ENCODE results near the gene GREM1. TPM values are rescaled to one million over a fixed set of nuclear protein-coding genes. Genes with fewer than 3 reads are reported as not detected.

The GREM1 gene
- total RNA-seq (under 1 TPM; 0.20 to 0.56 (median 0.21) TPM), polyA plus RNA-seq (0.11 TPM)
- long read RNA-seq, donor 1: 0 reads
- long read RNA-seq, donor 2: 0 reads
- long read RNA-seq, donor 3: 0 reads
- long read RNA-seq, donor 4: 0 reads

GRCh38 chr15:32717426-32718226 lies at the start of gene GREM1:
TSS of gene GREM1 (plus strand) at chr15:32718004. CDS start at chr15:32730691, 12,687 bp downstream.
- H3K27me3 ChIP-seq (ENCODE audit: control insufficient read depth, insufficient read depth): peaks cover 5% of the 10 kb centered on the region
- H3K27ac ChIP-seq (ENCODE audit: low read length): no peak within 1 kb of the TSS
- H3K4me1 ChIP-seq (ENCODE audit: control insufficient read depth, insufficient read depth, low read length): peaks cover 4% of the 10 kb centered on the region
- peak within 1 kb of the TSS; percentile 23 for H3K4me3 ChIP-seq (ENCODE audit: low read length)
- intact Hi-C loops (cut with DNase I): no loop called here
- DNase-seq (peak in 1 of 3 donors; percentile 39), ATAC-seq (no peak)
- no peaks in the 10 kb centered on the region for H3K9me3 ChIP-seq (ENCODE audit: control insufficient read depth, low read length)
- 1% methylated on average over 99 of the region's 99 CpGs for WGBS

GRCh38 chr15:32668942-32669341 lies 48.9 kb upstream of the GREM1 start:
- 86% methylated on average over 2 of the region's 2 CpGs for WGBS
- DNase-seq (no peak), ATAC-seq (no peak)
- Histone ChIP-seq H3K27ac (ENCODE audit: low read length) (no peak overlapping the region), H3K4me3 (ENCODE audit: low read length) (no peak overlapping the region), H3K9me3 (ENCODE audit: control insufficient read depth, low read length) (no peaks in the 10 kb centered on the region), H3K27me3 (ENCODE audit: control insufficient read depth, insufficient read depth) (no peaks in the 10 kb centered on the region), H3K4me1 (ENCODE audit: control insufficient read depth, insufficient read depth, low read length) (no peaks in the 10 kb centered on the region)
- intact Hi-C loops (cut with DNase I): loop anchor here in 3 of 4 donors (10.0 kb wide), 2 partner anchors 286 to 326 kb away; no protein-coding TSS in a partner anchor

DNA sequence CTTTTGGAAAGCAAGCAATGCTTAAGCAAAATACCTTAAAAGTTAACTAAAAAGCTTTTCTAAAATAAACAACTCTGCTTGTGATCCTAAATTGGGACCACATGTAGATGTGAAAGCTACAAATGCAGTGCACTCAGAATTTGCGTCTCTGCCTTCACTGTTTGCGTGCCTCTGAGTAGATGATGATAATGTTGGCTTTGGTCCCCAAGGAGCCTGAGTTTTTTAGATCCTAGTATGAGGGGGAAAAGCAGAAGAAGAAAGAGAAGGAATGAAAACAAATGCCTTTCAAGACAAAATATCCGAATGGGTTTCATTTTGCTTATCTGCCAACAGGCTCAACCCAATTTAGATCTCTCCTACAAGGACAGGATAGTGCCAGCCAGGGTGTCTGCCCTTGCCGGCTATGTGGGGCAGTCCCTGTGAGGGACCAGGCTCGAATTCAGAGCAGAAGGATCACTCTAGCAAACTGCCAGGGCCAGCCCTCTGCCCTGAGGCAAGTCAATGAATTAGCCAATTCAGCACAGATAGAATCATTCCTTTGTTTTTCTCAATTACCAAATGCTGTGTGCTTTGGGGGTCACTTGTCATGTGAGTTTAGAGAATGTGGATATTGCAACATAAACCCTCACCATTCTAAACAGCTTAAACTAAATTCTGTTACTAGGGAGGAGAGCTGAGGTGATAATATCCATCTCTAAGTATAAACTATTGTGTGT lies 47.8 kb upstream of the GREM1 start:
- Histone ChIP-seq H3K27ac (ENCODE audit: low read length) (no peak overlapping the region), H3K4me3 (ENCODE audit: low read length) (no peak overlapping the region), H3K27me3 (ENCODE audit: control insufficient read depth, insufficient read depth) (no peaks in the 10 kb centered on the region), H3K9me3 (ENCODE audit: control insufficient read depth, low read length) (no peaks in the 10 kb centered on the region), H3K4me1 (ENCODE audit: control insufficient read depth, insufficient read depth, low read length) (no peaks in the 10 kb centered on the region)
- DNase-seq (peak; percentile 44 to 67 (median 65)), ATAC-seq (peak; percentile 75 to 79)
- intact Hi-C loops (cut with DNase I): loop anchor here in 3 of 4 donors (10.0 kb wide), 3 partner anchors 65 to 325 kb away; no protein-coding TSS in a partner anchor
- WGBS: 18% methylated on average over 5 of the region's 5 CpGs

DNA sequence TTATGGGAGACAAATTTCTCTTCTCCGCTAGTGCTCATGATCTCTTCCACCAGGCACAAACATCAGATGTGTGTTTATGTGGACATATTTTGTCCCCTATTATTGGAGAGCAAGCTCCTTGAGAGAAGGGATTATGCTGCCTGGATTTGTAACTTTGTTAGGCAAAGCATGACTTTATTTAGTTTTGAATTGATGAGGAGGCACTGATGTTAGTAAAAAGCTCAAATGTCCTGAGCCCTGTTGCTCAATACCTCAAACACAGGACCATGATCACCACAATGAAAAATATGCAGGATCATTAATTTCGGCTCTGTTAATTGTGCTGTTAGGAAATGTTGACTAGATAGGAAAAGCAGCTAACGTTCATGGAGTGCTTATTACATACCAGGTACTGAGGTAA lies 47.2 kb upstream of the GREM1 start:
- H3K4me3 ChIP-seq (ENCODE audit: low read length): no peak overlapping the region
- H3K27ac ChIP-seq (ENCODE audit: low read length): no peak overlapping the region
- intact Hi-C loops (cut with DNase I): loop anchor here in 1 of 4 donors (10.0 kb wide), 1 partner anchor 64 kb away; no protein-coding TSS in a partner anchor
- WGBS: 81% methylated on average over 3 of the region's 3 CpGs
- no peak for DNase-seq
- no peak for ATAC-seq
- no peaks in the 10 kb centered on the region for H3K4me1 ChIP-seq (ENCODE audit: control insufficient read depth, insufficient read depth, low read length)
- H3K9me3 ChIP-seq (ENCODE audit: control insufficient read depth, low read length): no peaks in the 10 kb centered on the region
- no peaks in the 10 kb centered on the region for H3K27me3 ChIP-seq (ENCODE audit: control insufficient read depth, insufficient read depth)

GRCh38 chr15:32671339-32672325 lies 46.2 kb upstream of the GREM1 start:
- intact Hi-C loops (cut with DNase I): loop anchor here in 1 of 4 donors (10.0 kb wide), 1 partner anchor 63 kb away; no protein-coding TSS in a partner anchor
- 89% methylated on average over 29 of the region's 29 CpGs for WGBS
- Histone ChIP-seq H3K4me1 (ENCODE audit: control insufficient read depth, insufficient read depth, low read length) (no peaks in the 10 kb centered on the region), H3K27me3 (ENCODE audit: control insufficient read depth, insufficient read depth) (no peaks in the 10 kb centered on the region), H3K27ac (ENCODE audit: low read length) (no peak overlapping the region), H3K9me3 (ENCODE audit: control insufficient read depth, low read length) (no peaks in the 10 kb centered on the region), H3K4me3 (ENCODE audit: low read length) (no peak overlapping the region)
- DNase-seq: no peak
- ATAC-seq: no peak

DNA sequence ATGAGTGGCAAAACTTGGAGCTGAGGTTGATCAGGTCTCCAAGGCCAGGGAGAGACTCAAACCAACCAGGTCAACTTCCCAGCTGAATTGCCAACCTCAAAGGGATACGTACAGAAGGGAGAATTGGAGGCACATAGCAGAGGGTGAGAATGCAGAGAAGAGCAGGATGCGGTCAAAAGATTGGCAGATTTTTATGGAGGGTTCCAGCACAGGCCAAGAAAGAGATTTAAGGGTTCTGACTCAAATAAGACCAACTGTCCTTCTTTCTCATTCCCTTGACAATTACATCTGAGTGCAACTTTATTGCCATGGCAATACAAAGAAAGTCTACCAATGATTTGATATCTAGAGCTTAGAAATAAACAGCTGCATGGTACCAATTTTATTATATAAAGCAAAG lies 43.1 kb upstream of the GREM1 start:
- Histone ChIP-seq H3K9me3 (ENCODE audit: control insufficient read depth, low read length) (no peaks in the 10 kb centered on the region), H3K27me3 (ENCODE audit: control insufficient read depth, insufficient read depth) (no peaks in the 10 kb centered on the region), H3K4me1 (ENCODE audit: control insufficient read depth, insufficient read depth, low read length) (no peaks in the 10 kb centered on the region), H3K27ac (ENCODE audit: low read length) (no peak overlapping the region), H3K4me3 (ENCODE audit: low read length) (no peak overlapping the region)
- intact Hi-C loops (cut with DNase I): loop anchor here in 1 of 4 donors (10.0 kb wide), 1 partner anchor 60 kb away; no protein-coding TSS in a partner anchor
- 92% methylated on average over 2 of the region's 2 CpGs for WGBS
- DNase-seq (no peak), ATAC-seq (no peak)

DNA sequence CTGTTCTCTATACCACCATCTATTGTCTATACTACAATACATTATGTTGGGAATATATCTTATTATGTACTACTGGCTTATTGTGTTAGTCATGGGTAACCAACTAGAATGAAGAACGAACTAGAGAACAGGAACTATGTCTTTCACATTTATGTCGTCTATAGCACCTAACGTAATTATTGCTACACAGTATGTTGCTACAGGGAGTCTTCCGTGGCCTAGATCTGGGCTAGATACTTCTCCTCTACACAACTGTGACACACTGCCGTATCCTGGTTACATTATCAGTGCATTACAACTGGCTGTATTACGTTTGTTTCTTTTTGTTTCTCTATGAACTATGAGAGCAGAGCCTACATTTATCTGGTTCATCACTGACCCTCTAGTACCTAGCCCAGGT lies 42.3 kb upstream of the GREM1 start:
- H3K4me1 ChIP-seq (ENCODE audit: control insufficient read depth, insufficient read depth, low read length): no peaks in the 10 kb centered on the region
- no peak for ATAC-seq
- intact Hi-C loops (cut with DNase I): loop anchor here in 1 of 4 donors (10.0 kb wide), 1 partner anchor 59 kb away; no protein-coding TSS in a partner anchor
- no peak for DNase-seq
- H3K27ac ChIP-seq (ENCODE audit: low read length): no peak overlapping the region
- H3K4me3 ChIP-seq (ENCODE audit: low read length): no peak overlapping the region
- no peaks in the 10 kb centered on the region for H3K9me3 ChIP-seq (ENCODE audit: control insufficient read depth, low read length)
- H3K27me3 ChIP-seq (ENCODE audit: control insufficient read depth, insufficient read depth): no peaks in the 10 kb centered on the region
- WGBS: 70% methylated on average over 6 of the region's 6 CpGs

- intact Hi-C loops (cut with DNase I): loop anchor here in 1 of 4 donors (10.0 kb wide), 1 partner anchor 59 kb away; no protein-coding TSS in a partner anchor
- Histone ChIP-seq H3K4me3 (ENCODE audit: low read length) (no peak overlapping the region), H3K4me1 (ENCODE audit: control insufficient read depth, insufficient read depth, low read length) (no peaks in the 10 kb centered on the region), H3K27me3 (ENCODE audit: control insufficient read depth, insufficient read depth) (no peaks in the 10 kb centered on the region), H3K9me3 (ENCODE audit: control insufficient read depth, low read length) (no peaks in the 10 kb centered on the region), H3K27ac (ENCODE audit: low read length) (no peak overlapping the region)
- WGBS: 69% methylated on average over 2 of the region's 2 CpGs
- no peak for ATAC-seq
- no peak for DNase-seq
Observed at GRCh38 chr15:32676169-32676568, 41.6 kb upstream of the GREM1 start.

- H3K27me3 ChIP-seq (ENCODE audit: control insufficient read depth, insufficient read depth): no peaks in the 10 kb centered on the region
- WGBS: 80% methylated on average over 5 of the region's 5 CpGs
- H3K4me1 ChIP-seq (ENCODE audit: control insufficient read depth, insufficient read depth, low read length): no peaks in the 10 kb centered on the region
- no peaks in the 10 kb centered on the region for H3K9me3 ChIP-seq (ENCODE audit: control insufficient read depth, low read length)
- no peak for DNase-seq
- H3K4me3 ChIP-seq (ENCODE audit: low read length): no peak overlapping the region
- ATAC-seq: no peak
- intact Hi-C loops (cut with DNase I): loop anchor here in 1 of 4 donors (10.0 kb wide), 1 partner anchor 58 kb away; no protein-coding TSS in a partner anchor
- no peak overlapping the region for H3K27ac ChIP-seq (ENCODE audit: low read length)
Observed at GRCh38 chr15:32677238-32677750, 40.5 kb upstream of the GREM1 start.

- Histone ChIP-seq H3K4me3 (ENCODE audit: low read length) (no peak overlapping the region), H3K9me3 (ENCODE audit: control insufficient read depth, low read length) (no peaks in the 10 kb centered on the region), H3K4me1 (ENCODE audit: control insufficient read depth, insufficient read depth, low read length) (no peaks in the 10 kb centered on the region), H3K27ac (ENCODE audit: low read length) (no peak overlapping the region), H3K27me3 (ENCODE audit: control insufficient read depth, insufficient read depth) (no peaks in the 10 kb centered on the region)
- ATAC-seq: no peak
- no peak for DNase-seq
- 98% methylated on average over 4 of the region's 4 CpGs for WGBS
- intact Hi-C loops (cut with DNase I): loop anchor here in 1 of 4 donors (10.0 kb wide), 1 partner anchor 56 kb away; no protein-coding TSS in a partner anchor
Observed at GRCh38 chr15:32679298-32679690, 38.5 kb upstream of the GREM1 start.

Measured in right cardiac atrium (tissue), 5 donors.